Pons (tissue), 1 donor: ENCODE measurements around the gene IL20.

Experiments
- DNase-seq: peaks from one replicate; pipeline ENCODE4 v3.0.0-alpha.2; 2016; ENCODE audit warnings: low spot score

Gene IL20, protein sequence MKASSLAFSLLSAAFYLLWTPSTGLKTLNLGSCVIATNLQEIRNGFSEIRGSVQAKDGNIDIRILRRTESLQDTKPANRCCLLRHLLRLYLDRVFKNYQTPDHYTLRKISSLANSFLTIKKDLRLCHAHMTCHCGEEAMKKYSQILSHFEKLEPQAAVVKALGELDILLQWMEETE

DNA sequence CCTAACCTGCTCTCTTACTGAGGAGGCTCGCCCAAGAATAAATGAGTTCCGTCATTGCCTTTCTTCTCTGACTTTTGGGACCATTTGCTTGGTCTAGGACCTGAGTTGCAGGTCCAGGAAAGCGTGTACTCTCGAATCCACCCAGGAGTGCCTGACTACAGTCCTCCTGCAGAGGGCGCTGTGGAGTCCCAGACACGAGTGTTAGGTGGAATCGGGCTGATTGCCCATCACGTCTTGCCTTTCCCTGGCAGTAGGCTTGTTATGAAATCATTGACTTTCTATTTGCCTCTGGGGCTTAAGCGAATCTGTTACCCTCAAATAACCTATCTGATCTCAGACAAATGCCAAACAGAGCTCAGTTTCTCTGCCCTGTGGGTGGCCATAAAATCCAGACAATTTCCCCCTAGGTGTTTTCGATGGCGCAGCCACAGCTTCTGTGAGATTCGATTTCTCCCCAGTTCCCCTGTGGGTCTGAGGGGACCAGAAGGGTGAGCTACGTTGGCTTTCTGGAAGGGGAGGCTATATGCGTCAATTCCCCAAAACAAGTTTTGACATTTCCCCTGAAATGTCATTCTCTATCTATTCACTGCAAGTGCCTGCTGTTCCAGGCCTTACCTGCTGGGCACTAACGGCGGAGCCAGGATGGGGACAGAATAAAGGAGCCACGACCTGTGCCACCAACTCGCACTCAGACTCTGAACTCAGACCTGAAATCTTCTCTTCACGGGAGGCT, at the start of gene IL20:
TSS of gene IL20 (plus strand) at position 685 of the 733 bp plus-strand sequence. CDS start 230 bp downstream, outside the sequence.
- peak; percentile 55 for DNase-seq

DNA sequence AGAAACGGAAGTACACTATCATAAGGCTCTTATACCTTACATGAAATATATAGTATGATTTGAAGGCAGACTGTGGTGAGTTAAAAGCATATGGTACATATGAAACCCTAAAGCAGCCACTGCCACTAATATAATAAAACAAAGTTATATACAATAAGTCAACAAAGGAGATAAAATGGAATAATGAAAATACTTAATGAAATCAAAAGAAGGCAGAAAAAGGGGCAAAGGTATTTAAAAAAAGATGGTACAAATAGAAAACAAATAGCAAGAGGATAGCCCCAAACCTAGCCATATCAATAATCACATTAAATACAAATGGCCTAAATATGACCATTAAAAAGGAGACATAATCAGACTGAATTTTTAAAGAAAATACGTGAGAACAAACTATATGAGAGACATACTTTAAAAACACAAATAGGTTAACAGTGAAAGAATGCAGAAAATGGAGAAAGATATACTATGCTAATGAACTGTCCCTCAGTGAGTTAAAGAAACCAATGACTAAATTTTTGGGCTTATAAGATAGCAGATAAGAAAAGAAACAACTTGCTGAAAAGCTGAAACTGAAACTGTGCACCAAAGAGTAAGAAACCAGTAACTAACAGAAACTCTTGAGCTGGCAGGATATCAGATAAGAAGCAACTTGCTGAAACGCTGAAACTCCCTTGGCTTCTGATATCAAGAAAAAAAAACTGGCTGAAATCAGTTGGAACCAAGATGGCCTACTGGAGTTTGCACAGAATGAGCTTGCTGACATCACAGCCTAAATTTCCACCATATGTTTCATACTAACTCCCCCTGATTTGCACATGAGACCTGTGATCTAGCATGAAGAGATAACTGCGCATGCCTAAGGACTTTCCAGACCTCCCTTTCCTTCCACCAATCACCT, 48.8 kb upstream of the IL20 start:
- DNase-seq: no peak

DNA sequence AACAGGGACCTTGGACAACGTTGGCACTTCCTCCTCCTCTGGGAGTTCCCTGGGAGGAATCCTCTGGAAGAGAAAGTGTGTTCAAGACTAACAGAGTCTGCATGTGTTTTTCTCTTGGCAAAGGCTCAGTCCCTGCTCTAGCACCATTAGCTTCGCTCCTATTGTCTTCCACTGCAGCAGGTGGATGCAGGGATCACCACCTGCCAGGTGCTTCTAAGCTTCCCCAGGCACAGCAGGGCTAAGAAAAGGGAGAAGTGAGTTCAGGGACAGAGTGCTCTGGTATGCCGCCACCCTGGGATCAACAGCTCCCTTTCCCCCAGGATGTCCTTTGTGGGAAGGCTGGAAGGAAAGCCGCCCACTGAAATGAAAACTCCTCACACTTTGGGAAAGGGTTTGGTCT, 43.9 kb upstream of the IL20 start:
- no peak for DNase-seq

GRCh38 chr1:206823727-206824126, 41.7 kb upstream of the IL20 start:
- DNase-seq: no peak

DNA sequence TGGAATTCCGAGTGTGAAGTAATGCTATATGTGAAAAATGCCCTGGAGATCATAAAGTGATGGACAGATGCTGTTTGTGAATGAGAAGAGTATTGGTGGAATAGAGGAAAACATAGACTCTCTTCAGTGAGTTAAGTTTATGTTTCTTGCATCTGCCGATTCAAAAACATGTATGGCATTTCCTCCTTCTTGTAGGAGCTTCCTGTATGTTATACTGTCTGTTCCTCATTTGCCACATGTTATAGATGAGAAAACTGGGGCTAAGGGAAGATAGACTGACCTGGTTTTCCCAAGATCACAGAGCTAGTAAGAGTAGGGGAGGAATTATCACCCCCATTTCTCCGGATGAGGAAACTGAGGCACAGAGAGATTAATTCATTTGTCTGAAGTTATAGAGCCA, 41.1 kb upstream of the IL20 start:
- peak; percentile 42 for DNase-seq

DNA sequence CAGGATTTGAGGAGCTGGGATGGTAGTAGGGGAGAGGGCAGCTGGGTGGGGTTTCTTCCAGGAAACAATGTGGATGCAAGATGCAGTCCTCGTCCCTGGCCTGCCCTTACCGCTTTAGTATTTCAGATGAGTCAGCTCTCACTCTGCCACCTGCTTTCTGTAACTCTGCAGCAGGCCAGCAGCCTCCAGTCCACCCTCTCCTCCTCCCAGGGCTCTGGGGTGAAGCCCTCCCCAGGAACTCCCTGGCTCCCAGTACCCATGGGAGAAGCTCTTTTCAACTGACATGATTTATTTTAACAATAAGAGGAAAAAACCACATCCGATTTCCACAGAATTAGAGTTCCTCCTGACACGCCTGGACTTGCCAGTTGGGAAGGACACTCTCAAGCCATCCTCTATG, 39.0 kb upstream of the IL20 start:
- DNase-seq: no peak

- no peak for DNase-seq
Measured at GRCh38 chr1:206828061-206828460, 37.4 kb upstream of the IL20 start.

DNA sequence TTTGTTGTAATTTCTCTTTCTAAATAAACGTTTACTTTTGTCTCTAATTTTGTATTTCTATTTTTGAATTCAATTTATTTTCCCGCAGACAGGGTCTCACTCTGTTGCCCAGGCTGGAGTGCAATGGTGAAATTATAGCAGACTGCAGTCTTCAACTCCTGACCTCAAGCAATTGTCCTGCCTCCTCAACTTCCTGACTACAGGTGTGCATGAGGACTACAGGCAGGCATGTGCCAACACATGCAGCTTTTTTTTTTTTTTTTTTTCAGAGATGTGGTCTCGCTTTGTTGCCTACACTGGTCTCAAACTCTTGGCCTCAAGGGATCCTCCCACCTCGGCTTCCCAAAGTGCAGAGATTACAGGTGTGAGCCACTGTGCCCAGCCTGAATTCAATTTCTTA, 36.7 kb upstream of the IL20 start:
- DNase-seq: no peak

DNA sequence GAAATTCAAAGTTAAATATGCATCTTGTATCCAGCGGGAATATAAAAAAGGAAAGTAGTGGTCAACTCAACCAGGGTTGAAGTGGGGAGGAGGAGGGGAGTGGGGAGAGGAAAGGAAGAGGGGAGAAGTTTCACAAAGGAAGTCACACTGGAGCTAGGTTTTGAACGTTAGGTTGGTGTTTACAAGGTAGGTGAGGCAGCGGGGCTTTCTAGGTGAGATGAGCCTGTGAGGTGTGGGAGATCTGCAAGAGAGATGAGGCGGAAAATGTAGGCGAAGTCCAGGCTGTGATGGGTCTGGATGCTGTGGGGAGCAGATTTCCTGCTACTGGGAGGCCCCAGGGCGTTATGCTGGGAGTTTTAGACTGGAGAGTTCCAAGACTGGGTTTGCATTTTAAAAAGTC, 36.1 kb upstream of the IL20 start:
- DNase-seq: no peak

- no peak for DNase-seq
Measured at GRCh38 chr1:206829875-206830274, 35.5 kb upstream of the IL20 start.

DNA sequence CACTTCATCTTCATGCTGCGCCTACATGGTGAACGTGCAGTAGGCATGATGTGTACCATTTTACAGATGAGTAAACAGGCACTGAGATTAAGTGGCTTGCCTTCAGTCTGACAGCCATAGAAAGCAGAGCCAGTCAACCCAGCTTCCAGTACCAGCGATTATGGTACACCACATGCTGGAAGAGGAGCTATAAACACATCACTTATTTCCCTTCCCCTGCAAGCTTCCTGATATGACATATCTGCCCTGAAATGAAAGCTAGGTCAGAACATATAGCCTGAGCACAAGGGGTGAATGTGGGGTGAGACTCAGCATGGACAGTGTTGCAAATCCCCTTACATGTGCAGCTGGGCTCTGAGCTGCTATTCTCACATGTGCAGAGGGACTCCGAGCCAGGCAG, 33.8 kb upstream of the IL20 start:
- DNase-seq: no peak

DNA sequence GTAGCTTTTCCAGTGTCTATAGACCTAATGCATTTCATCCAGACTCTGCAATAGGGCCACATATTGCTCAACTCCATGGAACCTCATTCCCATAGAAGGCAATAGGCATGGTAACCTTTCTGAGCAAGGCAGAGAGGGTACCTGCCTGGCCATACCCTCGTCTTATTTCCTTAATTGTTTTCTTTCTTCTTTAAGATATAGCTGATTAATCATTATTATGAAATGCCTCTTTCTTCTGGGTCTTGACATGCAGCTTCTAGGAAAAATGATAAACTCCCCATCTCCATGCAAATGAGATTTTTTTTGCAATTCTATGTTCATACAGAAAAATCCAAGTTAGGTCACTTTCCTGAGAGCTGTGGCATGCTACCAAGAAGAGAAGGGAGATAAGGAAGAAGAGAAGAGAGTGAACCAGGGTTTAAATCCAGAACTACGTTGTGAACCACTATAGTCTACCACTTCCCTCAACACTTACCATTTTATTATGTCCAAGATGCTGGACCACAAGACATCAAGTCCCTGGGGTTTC, 33.0 kb upstream of the IL20 start:
- peak; percentile 32 for DNase-seq

- DNase-seq: peak; percentile 67
Measured at GRCh38 chr1:206833106-206833680, 32.2 kb upstream of the IL20 start.

- no peak for DNase-seq
Measured at GRCh38 chr1:206833801-206834200, 31.6 kb upstream of the IL20 start.

DNA sequence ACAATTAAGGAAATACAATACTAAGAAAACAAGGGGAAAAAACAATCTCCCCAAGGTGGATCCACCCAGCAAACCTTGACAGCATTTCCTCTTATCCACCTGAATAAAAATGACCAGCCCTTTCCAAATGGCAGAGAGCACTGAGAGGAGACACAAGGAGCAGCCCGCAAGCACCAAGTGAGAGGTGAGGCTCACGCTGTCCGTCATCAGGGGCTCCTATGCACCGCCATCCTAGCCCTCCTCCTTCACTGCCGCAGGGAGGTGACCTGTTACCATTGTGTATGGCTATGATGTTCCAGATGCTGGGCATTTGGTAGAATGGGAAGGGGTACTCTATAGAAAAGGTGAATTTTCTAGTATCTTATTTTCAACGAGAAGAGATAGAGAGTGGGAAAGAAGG, 31.2 kb upstream of the IL20 start:
- DNase-seq: no peak

- DNase-seq: no peak
Measured at GRCh38 chr1:206834711-206835110, 30.7 kb upstream of the IL20 start.

DNA sequence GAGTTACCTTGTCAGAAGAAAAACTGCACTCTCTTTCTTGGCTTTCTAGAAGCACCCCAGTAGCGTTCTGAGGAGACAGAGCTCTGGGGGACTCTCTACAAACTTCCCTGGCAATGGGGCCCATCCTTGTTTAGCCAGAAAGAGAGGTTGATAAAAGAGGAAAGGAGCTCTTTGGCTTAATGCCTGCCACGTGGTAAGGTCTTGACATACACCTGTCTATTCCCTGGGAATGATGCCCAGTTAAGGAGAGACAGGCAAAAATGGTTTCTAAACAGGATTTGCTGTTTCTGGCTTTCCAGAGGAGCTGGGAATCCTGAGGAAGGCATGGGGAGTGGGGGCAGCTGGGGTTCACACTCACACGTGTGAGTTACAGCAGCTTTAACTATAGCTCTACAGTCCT, 30.2 kb upstream of the IL20 start:
- DNase-seq: no peak

GRCh38 chr1:206836111-206836510, 29.3 kb upstream of the IL20 start:
- DNase-seq: no peak

GRCh38 chr1:206839006-206839560, 26.3 kb upstream of the IL20 start:
- no peak for DNase-seq

- DNase-seq: no peak
Measured at GRCh38 chr1:206839857-206840256, 25.6 kb upstream of the IL20 start.

GRCh38 chr1:206841609-206842323, 23.7 kb upstream of the IL20 start:
- DNase-seq: no peak
